ENCODE data around the gene IPO5. TPM values are rescaled to one million over a fixed set of nuclear protein-coding genes. Genes with fewer than 3 reads are reported as not detected.

IPO5 gene
- total RNA-seq (2014; rRNA removed): 155 and 181 TPM in 2 replicates
- percentile 93 among the genes with signal in this experiment for Bru-seq, nascent RNA
- percentile 96 among the genes with signal in this experiment for BruChase-seq, experiment 1, labeled RNA remaining after a 6-hour chase
- percentile 92 among the genes with signal in this experiment for BruChase-seq, experiment 2, labeled RNA remaining after a 2-hour chase
- long read RNA-seq, transcript IPO5-222 (26 exons, 3,419 nt): major isoform, 127 of 207 reads
- long read RNA-seq, partial matches to known transcripts: 64 of 207 reads
- long read RNA-seq, other reads (novel, unspliced or antisense): 15 of 207 reads

GRCh38 chr13:97953376-97953970 is at the start of gene IPO5:
IPO5 (plus strand) TSS chr13:97953675; CDS start chr13:97976697, 23,022 bp downstream.
- Histone ChIP-seq H3K36me3 (ENCODE audit: low read depth, low read length) (no peaks in the 10 kb centered on the region), H3K9ac (ENCODE audit: low read length) (no peak within 1 kb of the TSS), H3K4me2 (ENCODE audit: low read length) (no peak within 1 kb of the TSS), H3K27me3 (ENCODE audit: low read length) (no peaks in the 10 kb centered on the region), H4K20me1 (ENCODE audit: low read length) (no peaks in the 10 kb centered on the region), H3K4me3 (ENCODE audit: low read length) (no peak within 1 kb of the TSS), H3K9me3 (ENCODE audit: low read length) (no peaks in the 10 kb centered on the region), H3K9me2 (replicated peaks; ENCODE audit: low read length) (no peaks in the 10 kb centered on the region), H2AFZ (ENCODE audit: low read length) (no peak within 1 kb of the TSS), H3K4me1 (ENCODE audit: insufficient read depth, low read length) (no peaks in the 10 kb centered on the region), H3K27ac (ENCODE audit: low read length) (no peak within 1 kb of the TSS), H3F3A (ENCODE audit: low read length, unreplicated experiment) (no peaks in the 10 kb centered on the region), H3K79me2 (ENCODE audit: low read length) (no peaks in the 10 kb centered on the region)
- DNase-seq: no peak
- ChIA-PET CTCF (no interaction called here), POLR2A (ENCODE audit: unreplicated experiment) (no interaction called here)
- intact Hi-C loops (cut with micrococcal nuclease): no loop called here
- no peak for TF ChIP-seq EZH2phosphoT487 (IDR thresholded peaks at IDR 0.05; ENCODE audit: borderline replicate concordance, low read length)
- TF ChIP-seq CTCF (conservative IDR thresholded peaks at IDR 0.05; ENCODE audit: low read depth, low read length): no peak
- TF ChIP-seq EZH2 (IDR thresholded peaks at IDR 0.05; ENCODE audit: low read length, unreplicated experiment): no peak
- ATAC-seq: no peak
- BruUV-seq (replicated peaks): no TSS peak

- no peak for TF ChIP-seq EZH2 (IDR thresholded peaks at IDR 0.05; ENCODE audit: low read length, unreplicated experiment)
- TF ChIP-seq CTCF (conservative IDR thresholded peaks at IDR 0.05; ENCODE audit: low read depth, low read length): no peak
- no peak for TF ChIP-seq EZH2phosphoT487 (IDR thresholded peaks at IDR 0.05; ENCODE audit: borderline replicate concordance, low read length)
- H4K20me1 ChIP-seq (ENCODE audit: low read length): no peaks in the 10 kb centered on the region
- no peaks in the 10 kb centered on the region for H3K27me3 ChIP-seq (ENCODE audit: low read length)
- H3K4me1 ChIP-seq (ENCODE audit: insufficient read depth, low read length): no peaks in the 10 kb centered on the region
- H3K9me3 ChIP-seq (ENCODE audit: low read length): no peaks in the 10 kb centered on the region
- no peaks in the 10 kb centered on the region for H3K9me2 ChIP-seq (replicated peaks; ENCODE audit: low read length)
- ATAC-seq: no peak
- H3K79me2 ChIP-seq (ENCODE audit: low read length): no peaks in the 10 kb centered on the region
- intact Hi-C loops (cut with micrococcal nuclease): no loop called here
- no TSS peak for BruUV-seq (replicated peaks)
- H3K4me2 ChIP-seq (ENCODE audit: low read length): no peak overlapping the region
- POLR2A ChIA-PET (ENCODE audit: unreplicated experiment): no interaction called here
- DNase-seq: no peak
- H3K4me3 ChIP-seq (ENCODE audit: low read length): no peak overlapping the region
- H3K9ac ChIP-seq (ENCODE audit: low read length): no peak overlapping the region
- CTCF ChIA-PET: no interaction called here
- H2AFZ ChIP-seq (ENCODE audit: low read length): no peak overlapping the region
- H3F3A ChIP-seq (ENCODE audit: low read length, unreplicated experiment): no peaks in the 10 kb centered on the region
- H3K36me3 ChIP-seq (ENCODE audit: low read depth, low read length): no peaks in the 10 kb centered on the region
- no peak overlapping the region for H3K27ac ChIP-seq (ENCODE audit: low read length)
These were observed 49.4 kb upstream of the IPO5 start for GRCh38 chr13:97904059-97904458.

- Histone ChIP-seq H3K9me2 (replicated peaks; ENCODE audit: low read length) (no peaks in the 10 kb centered on the region), H3K79me2 (ENCODE audit: low read length) (no peaks in the 10 kb centered on the region), H3K27me3 (ENCODE audit: low read length) (no peaks in the 10 kb centered on the region), H4K20me1 (ENCODE audit: low read length) (no peaks in the 10 kb centered on the region), H3K9me3 (ENCODE audit: low read length) (no peaks in the 10 kb centered on the region), H3K36me3 (ENCODE audit: low read depth, low read length) (no peaks in the 10 kb centered on the region), H3K9ac (ENCODE audit: low read length) (no peak overlapping the region), H3K27ac (ENCODE audit: low read length) (no peak overlapping the region), H3F3A (ENCODE audit: low read length, unreplicated experiment) (no peaks in the 10 kb centered on the region), H3K4me3 (ENCODE audit: low read length) (no peak overlapping the region), H3K4me1 (ENCODE audit: insufficient read depth, low read length) (no peaks in the 10 kb centered on the region), H3K4me2 (ENCODE audit: low read length) (no peak overlapping the region), H2AFZ (ENCODE audit: low read length) (no peak overlapping the region)
- no peak for DNase-seq
- TF ChIP-seq EZH2phosphoT487 (IDR thresholded peaks at IDR 0.05; ENCODE audit: borderline replicate concordance, low read length) (no peak), CTCF (conservative IDR thresholded peaks at IDR 0.05; ENCODE audit: low read depth, low read length) (no peak), EZH2 (IDR thresholded peaks at IDR 0.05; ENCODE audit: low read length, unreplicated experiment) (no peak)
- no TSS peak for BruUV-seq (replicated peaks)
- no peak for ATAC-seq
- POLR2A ChIA-PET (ENCODE audit: unreplicated experiment): no interaction called here
- intact Hi-C loops (cut with micrococcal nuclease): no loop called here
- CTCF ChIA-PET: no interaction called here
These were observed 48.0 kb upstream of the IPO5 start for GRCh38 chr13:97905517-97905916.
